ENCODE measurements around the gene BCCIP. TPM values are rescaled to one million over a fixed set of nuclear protein-coding genes. Genes with fewer than 3 reads are reported as not detected.

Gene BCCIP
- total RNA-seq, 1 experiment from 2014 or later = 102 TPM

GRCh38 chr10:125782054-125782453, 41.3 kb upstream of the BCCIP start (continued):
- TF ChIP-seq FOXP1 (CRISPR knock-in tag; IDR thresholded peaks at IDR 0.05; ENCODE audit: borderline replicate concordance) (no peak), ZNF532 (CRISPR knock-in tag; IDR thresholded peaks at IDR 0.05; ENCODE audit: borderline replicate concordance) (no peak)

GRCh38 chr10:125782616-125783015, 40.7 kb upstream of the BCCIP start:
- Mint-ChIP-seq H3K36me3 (no peaks in the 10 kb centered on the region), H3K27ac (no peak overlapping the region), H3K4me3 (no peak overlapping the region), H3K27me3 (ENCODE audit: low read depth) (0 out of 2 replicates have a peak, but pooled peaks cover 2% of the 10 kb centered on the region), H3K9me3 (peaks cover 18% of the 10 kb centered on the region), H3K4me1 (no peaks in the 10 kb centered on the region)
- CTCF ChIA-PET = no interaction called here
- DNase-seq (ENCODE audit: low spot score) (no peak), ATAC-seq (no peak)
- no peak for TF ChIP-seq MXD4 (CRISPR knock-in tag; IDR thresholded peaks at IDR 0.05; ENCODE audit: borderline replicate concordance)
- TF ChIP-seq AFF4 (CRISPR knock-in tag; IDR thresholded peaks at IDR 0.05; ENCODE audit: borderline replicate concordance) = no peak
- POLR2A ChIA-PET = interaction anchor here (0.6 kb wide), 1 partner anchor 69 kb away, joined by 3 read pairs; no protein-coding TSS in a partner anchor

- H3K27me3 Mint-ChIP-seq (ENCODE audit: low read depth) = 0 out of 2 replicates have a peak, but pooled peaks cover 2% of the 10 kb centered on the region
- ChIA-PET CTCF (no interaction called here), POLR2A (no interaction called here)
- ATAC-seq = no peak
- TF ChIP-seq TEAD1 (CRISPR knock-in tag; IDR thresholded peaks at IDR 0.05) = no peak
- no peak for TF ChIP-seq NFATC4 (CRISPR knock-in tag; IDR thresholded peaks at IDR 0.05)
- no peak for DNase-seq (ENCODE audit: low spot score)
- no peak overlapping the region for H3K4me3 Mint-ChIP-seq
- no peak overlapping the region for H3K27ac Mint-ChIP-seq
- H3K9me3 Mint-ChIP-seq = peaks cover 16% of the 10 kb centered on the region
- H3K4me1 Mint-ChIP-seq = no peaks in the 10 kb centered on the region
- H3K36me3 Mint-ChIP-seq = no peaks in the 10 kb centered on the region
These were observed 39.9 kb upstream of the BCCIP start for GRCh38 chr10:125783408-125783807.

- H3K4me3 Mint-ChIP-seq = no peak overlapping the region
- POLR2A ChIA-PET = no interaction called here
- H3K27me3 Mint-ChIP-seq (ENCODE audit: low read depth) = 0 out of 2 replicates have a peak, but pooled peaks cover under 1% of the 10 kb centered on the region
- no peaks in the 10 kb centered on the region for H3K36me3 Mint-ChIP-seq
- H3K27ac Mint-ChIP-seq = no peak overlapping the region
- DNase-seq (ENCODE audit: low spot score) (no peak), ATAC-seq (no peak)
- CTCF ChIA-PET = no interaction called here
- peaks cover 11% of the 10 kb centered on the region for H3K9me3 Mint-ChIP-seq
- H3K4me1 Mint-ChIP-seq = no peaks in the 10 kb centered on the region
- TF ChIP-seq USF2 (CRISPR knock-in tag; IDR thresholded peaks at IDR 0.05) (no peak), TP53 (CRISPR knock-in tag; IDR thresholded peaks at IDR 0.05) (no peak), TEAD4 (CRISPR knock-in tag; IDR thresholded peaks at IDR 0.05) (no peak), ARID4B (CRISPR knock-in tag; IDR thresholded peaks at IDR 0.05; ENCODE audit: borderline replicate concordance) (no peak), AFF4 (CRISPR knock-in tag; IDR thresholded peaks at IDR 0.05; ENCODE audit: borderline replicate concordance) (no peak), SOX15 (CRISPR knock-in tag; IDR thresholded peaks at IDR 0.05) (no peak), PRRX2 (CRISPR knock-in tag; IDR thresholded peaks at IDR 0.05) (no peak), ZNF138 (CRISPR knock-in tag; conservative IDR thresholded peaks at IDR 0.05) (no peak)
These were observed 39.4 kb upstream of the BCCIP start for GRCh38 chr10:125783957-125784356.

All from WTC11 (cell line).